NOMO-1 (cell line): ENCODE data around the gene SH3BP2.

ENCODE experiments used
- DNase-seq, 2 experiments: peaks; one replicate each; lab custom pipeline; 2025; ENCODE audit not compliant: unreplicated experiment in 2 of 2; lab: John Stamatoyannopoulos, UW

The SH3BP2 gene

GRCh38 chr4:2817701-2818350, 24.9 kb downstream of the SH3BP2 start:
- DNase-seq, result no peak

GRCh38 chr4:2818351-2818939, 25.6 kb downstream of the SH3BP2 start:
- no peak for DNase-seq

DNA sequence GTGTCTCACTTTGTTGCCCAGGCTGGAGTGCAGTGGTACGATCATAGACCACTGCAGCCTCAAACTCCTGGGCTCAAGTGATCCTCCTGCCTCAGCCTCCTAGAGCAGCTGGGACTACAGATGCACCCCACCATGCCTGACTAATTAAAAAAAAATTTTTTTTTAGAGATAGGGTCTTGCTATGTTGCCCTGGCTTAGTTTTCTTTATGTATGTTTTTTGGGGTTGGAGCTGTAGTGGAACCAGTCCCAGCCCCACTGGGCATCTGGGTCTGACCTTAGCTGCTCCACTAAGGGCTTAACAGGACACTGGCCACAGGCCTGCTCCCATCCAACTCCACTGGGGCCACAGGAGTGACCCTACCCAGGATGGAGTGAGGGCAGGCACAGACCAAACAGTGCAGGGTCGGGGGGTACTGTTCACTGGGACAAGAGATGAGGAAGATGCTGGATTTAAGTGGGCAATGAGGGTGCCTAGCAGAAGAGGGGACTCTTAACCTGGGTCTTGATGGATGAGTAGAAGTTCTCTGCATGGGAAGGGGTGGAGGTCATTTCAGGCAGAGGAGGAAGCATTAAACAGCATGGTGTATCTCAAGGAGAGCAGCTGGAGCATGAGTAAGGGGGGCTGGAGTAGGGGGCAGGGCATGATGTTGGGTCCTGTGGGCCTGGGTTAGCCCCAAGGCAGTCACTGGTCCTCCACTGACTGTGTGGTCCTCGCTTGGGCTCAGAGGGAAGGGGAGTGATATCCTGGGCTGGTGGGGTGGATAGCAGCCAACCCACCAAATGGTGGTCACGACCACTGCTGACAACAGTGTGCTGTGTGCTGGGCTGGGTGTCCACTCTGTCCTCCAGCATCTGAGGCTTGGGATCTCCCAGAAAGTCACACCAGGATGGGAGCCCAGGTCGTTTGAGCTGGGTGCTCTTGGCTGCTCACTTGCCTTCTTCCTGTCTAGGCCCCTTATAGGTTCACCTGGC, 26.6 kb downstream of the SH3BP2 start:
- DNase-seq, result no peak

GRCh38 chr4:2820216-2820982, 27.5 kb downstream of the SH3BP2 start:
- no peak for DNase-seq

- no peak for DNase-seq
Measured at GRCh38 chr4:2822461-2823300, 29.8 kb downstream of the SH3BP2 start.

- no peak for DNase-seq
Measured at GRCh38 chr4:2823301-2823670, 30.4 kb downstream of the SH3BP2 start.

GRCh38 chr4:2823671-2824328, 30.9 kb downstream of the SH3BP2 start:
- no peak for DNase-seq

DNA sequence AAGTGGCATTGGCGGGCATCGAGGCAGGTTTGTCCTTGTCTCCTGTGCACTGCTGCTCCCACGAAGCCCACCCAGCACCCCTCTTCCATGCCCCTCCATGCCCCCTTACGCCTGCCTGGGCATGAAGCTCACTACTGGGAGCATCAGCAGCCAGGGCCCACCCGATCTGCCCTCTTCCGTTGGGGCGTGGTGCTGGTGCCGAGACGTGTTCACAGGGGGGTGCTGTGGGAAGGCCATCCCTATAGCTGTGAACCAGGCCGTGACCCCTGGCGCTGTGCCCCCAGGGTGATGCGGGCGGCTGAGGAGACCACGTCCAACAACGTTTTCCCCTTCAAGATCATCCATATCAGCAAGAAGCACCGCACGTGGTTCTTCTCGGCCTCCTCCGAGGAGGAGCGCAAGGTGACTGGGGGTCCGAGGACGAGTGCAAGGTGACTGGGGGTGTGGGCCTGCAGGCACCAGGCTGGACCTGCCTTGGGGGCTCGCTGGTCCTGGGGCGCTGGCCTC, 31.5 kb downstream of the SH3BP2 start:
- no peak for DNase-seq

DNA sequence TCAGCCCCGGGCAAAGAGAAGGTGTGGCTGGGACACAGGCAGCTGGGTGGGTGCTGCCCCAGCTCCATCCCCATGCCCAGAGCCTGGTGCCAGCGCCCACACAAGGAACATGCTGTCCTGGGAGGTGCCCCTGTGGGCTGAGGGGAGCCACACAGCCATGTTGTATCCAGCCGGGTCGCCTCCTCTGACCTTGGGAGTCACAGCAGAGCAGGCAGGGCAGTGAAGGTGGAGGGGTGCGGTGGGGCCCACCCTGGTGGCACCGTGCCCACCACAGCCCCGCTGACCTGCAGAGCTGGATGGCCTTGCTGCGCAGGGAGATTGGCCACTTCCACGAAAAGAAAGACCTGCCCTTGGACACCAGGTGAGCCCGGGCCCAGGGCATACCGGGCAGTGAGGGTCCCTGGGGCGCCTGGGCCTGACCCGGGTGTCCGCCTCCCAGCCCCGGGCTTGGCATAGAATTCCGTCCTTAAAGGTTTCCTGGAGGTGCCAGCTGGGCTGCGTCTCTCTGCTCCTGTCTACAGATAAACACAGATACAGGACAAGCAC, 32.0 kb downstream of the SH3BP2 start:
- no peak for DNase-seq

DNA sequence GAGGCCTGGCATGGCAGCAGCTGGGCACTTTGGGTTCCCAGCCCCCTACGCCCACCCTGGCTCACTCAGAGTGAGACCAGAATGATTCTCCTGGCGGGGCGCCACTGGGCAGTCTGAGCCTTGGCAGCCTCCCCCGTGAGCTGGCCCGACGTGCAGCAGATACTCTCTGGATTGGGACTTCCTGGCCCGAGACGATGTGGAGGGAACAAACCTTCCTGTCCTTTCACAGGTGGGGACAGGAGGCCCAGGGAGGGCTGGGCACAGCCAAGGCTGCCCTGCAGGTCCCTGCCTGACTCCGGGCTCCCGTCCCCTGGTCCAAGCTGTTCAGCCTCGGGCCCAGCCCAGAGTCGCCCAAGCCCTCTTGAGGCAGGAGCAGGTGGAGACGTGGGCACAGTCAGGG, 32.9 kb downstream of the SH3BP2 start:
- DNase-seq, result no peak

DNA sequence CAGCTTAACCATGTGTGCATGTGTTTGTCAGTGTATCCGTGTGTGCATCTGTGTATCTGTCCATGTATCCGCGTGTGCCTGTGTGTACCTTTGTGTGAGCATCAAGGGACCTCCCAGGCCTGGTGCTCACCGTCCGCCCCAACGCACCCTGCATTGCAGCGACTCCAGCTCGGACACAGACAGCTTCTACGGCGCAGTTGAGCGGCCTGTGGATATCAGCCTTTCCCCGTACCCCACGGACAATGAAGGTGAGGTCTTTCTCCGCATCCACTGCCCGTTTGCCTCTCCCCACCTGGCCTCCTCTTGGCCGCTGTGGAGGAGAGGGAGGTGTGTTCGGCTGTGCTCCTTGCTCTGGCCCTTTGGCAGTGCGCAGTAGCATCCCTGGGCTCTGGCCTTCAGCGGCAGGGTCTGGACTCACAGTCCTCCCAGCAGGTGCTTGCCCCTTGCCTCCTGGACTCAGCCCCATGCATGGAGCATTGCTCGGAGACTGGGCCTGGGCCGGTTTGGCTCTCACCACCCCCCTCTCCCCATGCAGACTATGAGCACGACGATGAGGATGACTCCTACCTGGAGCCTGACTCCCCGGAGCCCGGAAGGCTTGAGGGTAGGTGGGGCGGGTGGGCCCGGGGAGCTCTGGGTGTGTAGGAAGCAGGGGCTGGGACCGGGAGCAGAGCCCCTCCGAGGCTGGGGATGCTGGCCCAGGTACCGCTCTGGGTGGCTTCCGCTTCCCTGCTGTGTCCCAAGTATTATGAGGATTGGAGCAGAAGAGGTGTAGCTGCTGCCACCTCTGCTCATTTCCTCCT, 34.4 kb downstream of the SH3BP2 start:
- no peak for DNase-seq

GRCh38 chr4:2827874-2828751, 35.2 kb downstream of the SH3BP2 start:
- DNase-seq, result no peak

GRCh38 chr4:2828758-2829181, 35.9 kb downstream of the SH3BP2 start:
- DNase-seq, result no peak

DNA sequence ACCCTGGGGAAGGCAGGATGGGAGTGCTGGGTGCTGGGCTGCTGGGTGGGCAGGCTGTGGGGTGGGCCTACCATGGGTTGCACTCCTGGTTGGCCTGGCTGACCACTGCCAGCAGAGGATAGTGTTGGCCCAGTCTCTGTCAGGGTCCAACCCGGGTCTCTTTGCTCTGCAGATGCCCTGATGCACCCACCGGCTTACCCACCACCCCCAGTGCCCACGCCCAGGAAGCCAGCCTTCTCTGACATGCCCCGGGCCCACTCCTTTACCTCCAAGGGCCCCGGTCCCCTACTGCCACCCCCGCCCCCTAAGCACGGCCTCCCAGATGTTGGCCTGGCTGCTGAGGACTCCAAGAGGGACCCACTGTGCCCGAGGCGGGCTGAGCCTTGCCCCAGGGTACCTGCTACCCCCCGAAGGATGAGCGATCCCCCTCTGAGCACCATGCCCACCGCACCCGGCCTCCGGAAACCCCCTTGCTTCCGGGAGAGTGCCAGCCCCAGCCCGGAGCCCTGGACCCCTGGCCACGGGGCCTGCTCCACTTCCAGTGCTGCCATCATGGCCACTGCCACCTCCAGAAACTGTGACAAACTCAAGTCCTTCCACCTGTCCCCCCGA, 36.5 kb downstream of the SH3BP2 start:
- DNase-seq, result no peak

GRCh38 chr4:2829933-2830451, 37.1 kb downstream of the SH3BP2 start:
- DNase-seq, result no peak
